AG08395 (cell line): ENCODE results near the gene CLNK.
A peak's percentile ranks its signal among the peaks of the same experiment; 100 is the strongest.

Experiments
- DNase-seq: peaks from one replicate; pipeline ENCODE4 v3.0.0; 2012; ENCODE audit warnings: mixed read lengths, low spot score

The CLNK gene

DNA sequence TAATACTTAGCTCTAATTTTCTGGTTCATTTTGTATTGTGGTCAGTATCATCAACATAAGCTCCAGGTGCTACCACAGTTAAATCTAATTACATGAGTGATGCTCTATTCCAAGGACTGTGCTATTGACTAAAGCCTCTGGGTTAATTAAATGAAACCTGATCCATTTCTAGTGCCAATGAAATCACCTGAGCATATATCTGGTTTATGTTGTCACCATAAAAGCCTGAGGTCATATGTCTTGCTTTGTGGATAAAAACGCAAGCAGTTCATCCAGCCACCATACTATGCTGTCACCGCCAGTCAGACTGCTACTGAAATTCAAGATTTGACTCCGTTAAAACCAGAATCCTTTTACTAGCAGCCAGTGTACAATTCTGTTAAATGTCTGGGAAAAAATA is 163.1 kb downstream of the CLNK start:
- no peak for DNase-seq

DNA sequence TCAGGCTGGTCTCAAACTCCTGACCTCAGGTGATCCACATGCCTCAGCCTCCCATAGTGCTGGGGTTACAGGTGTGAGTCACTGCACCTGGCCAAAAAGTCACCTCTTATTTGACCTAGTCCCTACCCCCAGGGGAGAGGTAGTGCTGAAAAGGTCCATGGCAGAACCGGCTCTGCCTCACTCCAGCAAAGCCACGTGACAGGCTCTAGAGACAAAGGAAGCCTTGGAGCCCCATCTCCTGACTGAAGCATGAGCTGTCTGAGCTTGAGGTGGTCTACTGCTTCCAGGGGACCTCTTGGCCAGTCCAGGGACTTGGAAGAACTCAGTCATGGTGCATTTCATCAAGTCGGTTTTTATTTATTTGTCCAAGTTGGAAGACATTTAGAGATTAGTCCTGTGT is 174.8 kb downstream of the CLNK start:
- DNase-seq: no peak

DNA sequence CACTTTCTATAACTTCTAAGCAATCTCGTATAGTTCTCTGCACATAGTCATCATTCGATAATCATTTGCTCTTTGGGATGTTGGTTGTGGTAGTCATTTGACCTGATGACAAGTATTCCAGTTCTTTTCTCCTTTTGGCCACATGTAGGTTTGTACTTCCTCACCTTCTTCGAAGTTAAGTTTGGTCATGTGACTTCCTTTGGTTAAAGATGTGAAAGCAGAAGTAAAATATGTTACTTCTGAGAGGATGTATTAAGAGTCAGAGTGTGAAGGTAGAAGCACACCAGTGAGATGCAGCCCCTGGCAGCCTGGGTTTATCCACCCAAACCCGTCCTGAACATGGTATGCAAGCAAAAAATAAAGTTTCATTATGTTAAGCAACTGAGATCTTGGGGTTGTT is 178.5 kb downstream of the CLNK start:
- DNase-seq: no peak

DNA sequence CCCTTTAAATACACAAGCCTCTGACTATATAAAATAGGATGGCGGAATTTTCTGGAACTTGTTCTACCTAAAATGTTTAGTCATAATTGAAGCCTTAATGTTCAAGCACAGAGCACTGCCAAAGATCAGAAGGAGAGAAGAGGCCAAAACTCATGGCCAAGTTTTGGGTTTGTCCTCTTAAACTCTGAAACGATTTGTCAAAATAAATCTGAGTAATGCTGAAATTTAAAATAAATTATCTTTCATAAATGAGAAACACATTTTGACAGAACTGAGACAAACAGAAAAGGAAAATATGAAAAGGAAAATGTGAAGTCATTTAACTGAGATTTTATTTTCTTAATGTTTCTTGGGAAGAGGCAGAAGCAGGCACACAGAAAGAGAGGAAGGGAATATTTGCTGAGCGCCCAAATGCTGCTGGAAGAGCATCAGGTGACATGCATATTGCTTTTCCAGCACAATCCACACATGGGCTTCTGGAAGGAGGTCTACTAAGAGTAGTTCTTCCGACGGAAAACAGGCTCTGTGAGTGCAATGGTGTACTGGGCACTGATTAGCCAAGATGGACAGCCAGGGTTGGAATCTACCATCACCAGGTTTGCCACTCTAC is 179.9 kb downstream of the CLNK start:
- no peak for DNase-seq

DNA sequence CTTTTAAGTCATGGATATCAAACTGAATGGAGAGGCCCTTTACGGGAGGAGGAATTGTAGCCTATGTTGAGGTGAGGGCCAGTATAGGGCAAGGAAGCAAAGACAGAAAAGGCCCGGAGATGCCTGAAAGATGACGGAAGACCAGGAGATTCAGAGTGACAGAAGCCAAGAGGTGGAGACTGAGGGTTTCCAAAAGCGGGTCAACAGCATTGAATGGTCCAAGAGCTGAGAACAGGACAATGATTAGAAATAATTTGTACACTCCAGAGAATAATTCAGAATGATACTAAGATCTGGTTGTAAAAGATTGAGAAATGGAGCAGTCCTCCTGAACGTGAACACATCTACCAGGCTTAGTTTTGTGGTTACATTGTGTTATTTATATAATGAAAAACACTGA is 181.9 kb downstream of the CLNK start:
- no peak for DNase-seq

DNA sequence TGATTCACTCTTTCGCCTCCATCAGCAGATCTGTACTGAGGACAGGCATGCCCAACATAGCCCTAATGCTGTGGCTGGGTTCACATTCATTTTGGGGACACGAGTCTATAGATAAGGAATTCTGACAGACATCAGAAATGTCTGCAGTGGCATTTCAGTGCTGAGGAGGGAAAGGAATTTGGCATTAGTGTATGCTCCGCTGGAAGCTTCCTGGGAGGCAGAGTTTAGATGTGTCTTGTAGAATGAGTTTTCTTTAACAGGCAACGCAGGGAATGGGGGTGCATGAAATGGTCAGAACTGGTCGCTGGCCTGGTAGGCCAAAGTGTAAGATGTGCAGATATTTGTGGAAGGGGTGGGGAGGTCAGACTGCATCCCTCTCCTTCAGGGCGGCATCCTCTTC is 183.8 kb downstream of the CLNK start:
- no peak for DNase-seq

DNA sequence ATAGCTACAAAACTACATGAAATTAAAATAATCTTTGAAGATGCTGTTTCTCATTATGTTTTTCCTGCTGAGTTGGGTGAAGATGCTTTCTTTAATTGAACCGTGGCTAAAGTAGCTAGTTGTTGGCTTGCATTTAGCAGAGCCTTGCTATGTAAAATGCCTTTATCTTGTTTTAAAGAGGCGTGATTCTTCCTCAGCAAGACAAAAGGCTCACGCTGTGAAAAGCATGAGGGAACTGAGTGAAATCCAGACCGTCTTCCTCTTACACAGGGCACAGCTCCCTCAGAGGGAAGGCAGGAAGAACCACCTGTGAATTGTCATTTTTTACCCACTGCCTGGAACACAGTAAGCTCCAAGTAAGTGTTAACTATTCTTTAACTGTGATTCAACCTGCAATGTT is 188.4 kb downstream of the CLNK start:
- no peak for DNase-seq

DNA sequence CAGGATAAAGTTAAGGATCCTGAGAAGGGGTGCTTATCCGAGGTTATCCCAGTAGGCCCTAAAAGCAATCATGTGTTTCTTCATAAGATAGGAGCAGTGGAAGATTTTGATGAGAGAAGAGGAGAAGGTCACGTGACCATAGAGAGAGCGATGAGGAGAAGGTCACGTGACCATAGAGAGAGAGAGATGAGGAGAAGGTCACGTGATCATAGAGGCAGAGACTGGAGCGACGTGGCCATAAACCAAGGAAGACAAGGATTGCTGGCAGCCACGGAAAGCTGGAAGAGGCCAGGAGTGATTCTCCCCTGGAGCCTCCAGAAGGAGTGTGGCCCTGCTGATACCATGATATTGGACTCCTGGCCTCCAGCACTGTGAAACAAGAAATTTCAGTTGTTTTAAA is 188.9 kb downstream of the CLNK start:
- DNase-seq: no peak

DNA sequence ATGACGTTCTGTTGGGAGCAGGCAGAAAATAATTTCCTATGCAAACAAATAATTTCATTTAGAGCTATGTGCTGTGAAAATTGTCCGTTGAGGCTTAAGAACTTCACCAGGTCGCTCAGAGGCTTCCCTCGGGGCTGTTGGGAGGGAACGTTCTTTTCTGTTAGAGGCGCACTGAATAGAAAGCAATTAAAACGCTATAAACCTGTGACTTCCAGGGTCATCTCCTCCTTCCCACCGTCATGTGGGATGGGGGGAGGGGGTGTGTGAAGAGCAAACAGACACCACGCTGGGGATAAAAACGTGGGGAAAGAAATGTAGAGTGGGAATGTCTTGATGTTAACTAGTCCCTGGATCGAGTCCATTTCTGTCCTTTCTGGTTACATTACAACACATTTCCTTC is 192.1 kb downstream of the CLNK start:
- no peak for DNase-seq

DNA sequence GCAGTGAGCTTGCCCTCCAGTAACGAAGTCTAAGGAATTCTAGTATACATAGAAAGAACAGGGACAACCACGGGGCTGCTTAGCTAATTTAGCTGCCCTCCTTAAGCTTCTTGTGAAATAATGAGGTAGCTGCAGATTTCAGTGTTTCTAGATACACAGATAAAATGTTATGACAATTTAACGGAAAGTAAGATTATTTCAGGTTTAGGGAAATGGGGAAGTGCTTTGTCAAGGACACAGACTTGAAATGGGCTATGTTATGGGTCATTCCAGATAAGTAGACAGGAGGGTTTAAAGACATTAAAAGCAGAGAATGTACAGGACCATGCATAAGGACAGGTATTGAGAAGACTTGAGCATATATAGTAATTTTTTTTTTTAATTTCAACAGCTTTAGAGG is 193.2 kb downstream of the CLNK start:
- no peak for DNase-seq

DNA sequence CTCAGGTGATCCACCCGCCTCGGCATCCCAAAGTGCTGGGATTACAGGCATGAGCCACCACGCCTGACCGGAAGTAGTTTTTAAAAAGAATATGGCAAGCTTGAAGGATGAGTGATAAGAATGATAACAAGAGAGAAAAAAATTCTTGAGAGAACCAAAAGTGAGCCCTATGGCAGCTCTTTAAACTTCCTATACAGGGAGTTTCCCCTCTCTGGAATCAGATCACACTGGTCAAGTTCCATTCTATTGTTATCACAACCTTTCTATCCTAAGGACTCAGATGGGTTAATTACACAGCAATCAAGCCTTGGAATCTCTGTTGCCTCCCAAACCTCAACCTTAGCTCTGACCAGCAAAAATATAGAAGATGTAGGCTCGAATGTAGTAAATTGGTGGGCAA is 193.6 kb downstream of the CLNK start:
- no peak for DNase-seq

DNA sequence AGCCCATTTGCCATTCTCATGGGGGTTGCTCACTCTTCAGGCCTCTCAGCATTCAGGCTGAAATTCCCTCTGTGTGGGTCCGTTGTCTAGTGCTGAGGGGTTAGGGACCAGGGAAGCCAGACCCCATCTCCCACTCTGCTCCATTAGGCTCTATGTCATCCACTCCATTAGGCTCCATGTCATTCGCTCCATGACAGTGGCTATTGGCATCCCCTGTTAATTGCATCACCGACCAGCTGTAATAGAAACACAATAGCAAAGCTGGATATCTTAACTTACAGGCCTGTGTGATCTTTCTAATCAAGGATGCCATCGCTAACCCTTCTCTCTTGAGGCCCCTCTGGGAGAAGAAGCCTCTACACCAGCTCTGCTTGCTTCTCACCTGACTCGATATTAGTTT is 201.7 kb downstream of the CLNK start:
- no peak for DNase-seq

DNA sequence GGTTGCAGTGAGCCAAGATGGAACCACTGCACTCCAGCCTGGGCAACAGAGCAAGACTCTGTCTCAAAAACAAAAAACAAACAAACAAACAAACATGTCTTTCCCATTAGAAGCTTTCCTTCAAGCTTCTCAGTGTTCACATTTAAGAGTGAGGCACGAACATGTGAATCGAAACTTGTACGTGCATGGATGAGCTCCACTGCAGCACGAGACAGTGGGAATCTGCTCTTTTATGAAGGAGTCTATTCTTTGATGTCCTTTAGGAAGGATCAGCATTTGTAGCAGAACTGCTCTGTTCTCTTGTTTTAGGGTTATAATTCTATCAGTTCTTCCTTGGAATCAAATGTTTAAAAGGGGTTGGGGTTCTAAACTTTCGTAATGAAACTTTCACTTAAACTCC is 204.0 kb downstream of the CLNK start:
- no peak for DNase-seq

DNA sequence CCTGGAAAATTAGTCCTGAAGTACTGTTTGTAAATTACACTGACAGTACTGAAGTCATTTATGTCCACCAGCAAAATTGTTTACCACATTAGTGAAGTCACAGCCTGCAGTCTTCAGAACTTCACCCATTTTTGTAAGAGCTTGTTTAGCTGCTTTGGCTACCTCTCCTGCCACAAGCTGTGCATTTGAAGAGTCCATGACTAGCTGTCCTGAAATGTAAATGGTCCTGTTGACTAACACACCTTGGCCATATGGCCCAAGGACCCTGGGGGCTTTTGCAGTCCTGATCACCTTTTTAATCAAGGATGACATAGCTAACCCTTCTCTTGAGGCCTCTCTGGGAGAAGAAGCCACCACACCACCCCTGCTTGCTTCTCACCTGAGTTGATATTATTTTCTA is 205.9 kb downstream of the CLNK start:
- DNase-seq: no peak

DNA sequence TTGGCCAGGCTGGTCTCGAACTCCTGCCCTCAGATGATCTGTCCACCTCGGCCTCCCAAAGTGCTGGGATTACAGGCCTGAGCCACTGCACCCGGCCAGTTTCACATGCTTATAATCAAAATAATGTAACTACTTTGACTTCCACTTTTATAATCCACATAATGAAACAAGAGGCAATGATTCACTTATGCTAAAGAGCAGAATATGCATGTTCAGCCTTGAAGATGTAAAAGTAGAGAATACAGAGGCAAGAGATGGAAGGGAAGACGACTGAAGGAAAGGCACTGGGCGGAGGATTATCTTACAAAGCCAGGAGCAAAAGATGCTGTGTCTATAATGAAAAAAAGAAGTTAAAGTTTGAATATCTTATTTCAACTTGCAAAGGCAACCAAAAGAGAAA is 214.1 kb downstream of the CLNK start:
- no peak for DNase-seq

DNA sequence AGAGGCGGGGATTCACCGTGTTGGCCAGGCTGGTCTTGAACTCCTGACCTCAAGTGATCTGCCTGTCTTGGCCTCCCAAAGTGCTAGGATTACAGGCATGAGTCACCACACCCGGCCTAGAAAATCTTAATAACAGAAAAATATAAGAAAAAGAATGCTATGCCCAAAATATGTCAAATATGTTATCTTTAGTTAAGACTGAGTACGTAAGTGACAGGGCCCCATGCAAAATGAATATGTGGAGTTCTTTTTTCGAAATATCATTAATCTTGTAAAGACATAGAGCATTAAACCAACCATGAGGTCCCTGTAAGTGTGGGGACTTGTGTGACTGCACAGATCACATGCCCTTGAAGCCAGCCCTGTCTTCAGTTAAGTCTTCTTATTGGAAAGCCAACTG is 218.4 kb downstream of the CLNK start:
- no peak for DNase-seq

DNA sequence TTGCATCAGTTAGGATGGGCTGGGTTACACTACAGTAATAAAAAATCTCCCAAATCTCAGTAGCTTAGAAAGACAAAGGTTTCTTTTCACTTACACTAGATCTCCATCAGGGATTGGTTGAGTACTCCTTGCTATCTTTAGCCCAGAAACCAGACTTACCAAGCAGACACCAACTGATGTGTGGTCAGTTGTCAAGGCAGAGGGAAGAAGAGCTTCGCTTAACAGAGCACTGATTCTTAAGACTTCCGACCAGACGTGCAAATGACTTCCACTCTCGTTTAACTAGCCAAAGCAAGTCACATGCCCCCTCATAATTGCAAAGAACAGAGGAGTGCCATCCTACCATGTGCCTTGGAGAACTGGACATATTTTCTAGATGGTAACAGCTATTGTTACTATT is 221.7 kb downstream of the CLNK start:
- no peak for DNase-seq

DNA sequence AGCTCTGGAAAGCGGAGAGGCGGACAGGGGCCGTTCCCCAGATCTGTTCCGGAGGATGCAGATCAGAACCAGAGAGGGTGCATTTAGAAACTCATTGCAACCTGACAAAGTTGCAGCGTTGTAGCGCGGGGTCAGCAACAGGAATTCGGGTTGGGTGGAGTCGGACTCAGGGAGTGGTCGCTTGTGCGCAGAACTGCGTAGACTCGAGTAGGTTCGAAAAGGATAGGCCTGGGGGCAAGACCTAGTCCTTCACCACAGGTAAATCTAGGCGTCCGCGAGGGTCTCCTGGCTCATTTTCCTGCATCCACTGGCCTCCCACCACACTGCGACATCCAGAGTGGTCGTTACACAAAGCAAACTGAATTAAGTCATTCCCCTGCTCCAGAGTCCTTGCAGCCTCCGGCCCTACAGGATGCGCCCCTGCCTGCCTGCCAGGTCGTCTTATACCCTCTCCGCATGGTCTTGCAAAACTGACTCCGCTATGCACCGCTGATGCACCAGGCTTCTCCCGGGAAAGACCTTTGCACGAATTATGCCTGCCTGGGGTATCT is 222.6 kb downstream of the CLNK start:
- DNase-seq: no peak

DNA sequence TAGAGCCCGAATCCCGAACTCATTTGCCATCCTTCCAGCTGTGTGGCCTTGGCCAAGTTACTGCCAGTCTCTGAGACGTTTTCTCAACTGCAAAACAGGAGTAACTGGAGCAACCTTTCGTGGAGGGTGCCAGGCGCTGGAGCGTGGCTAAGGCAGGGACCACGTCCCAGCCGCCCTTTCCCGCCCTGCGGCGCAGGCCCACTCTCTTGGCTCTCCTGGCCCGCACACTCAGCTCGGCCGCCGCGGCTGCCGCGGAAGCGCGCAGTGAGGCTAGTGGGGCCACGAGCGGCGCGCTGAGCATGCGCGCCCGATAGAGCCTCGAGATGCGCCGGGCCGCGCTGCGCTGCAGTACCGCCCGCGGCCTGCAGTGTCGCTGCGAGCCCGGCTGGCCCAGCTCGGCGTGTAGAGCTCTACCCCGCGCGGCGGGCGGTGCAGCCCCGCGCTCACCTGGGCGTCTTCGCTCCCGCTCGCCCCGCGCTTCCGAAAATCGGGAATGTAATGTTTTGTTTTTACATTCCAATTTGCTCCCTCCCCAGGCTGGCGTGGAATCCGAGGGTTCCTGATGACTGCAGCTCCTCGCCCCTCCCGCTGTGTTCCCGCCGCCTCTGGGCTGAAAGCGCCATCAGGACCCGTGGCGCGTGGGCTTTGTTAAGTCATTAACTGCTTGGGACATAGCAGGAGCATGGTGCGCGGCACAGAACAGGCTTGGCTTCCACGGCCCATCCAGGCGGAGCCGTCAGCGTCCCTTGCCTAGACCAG is 223.3 kb downstream of the CLNK start:
- peak; percentile 69 for DNase-seq

DNA sequence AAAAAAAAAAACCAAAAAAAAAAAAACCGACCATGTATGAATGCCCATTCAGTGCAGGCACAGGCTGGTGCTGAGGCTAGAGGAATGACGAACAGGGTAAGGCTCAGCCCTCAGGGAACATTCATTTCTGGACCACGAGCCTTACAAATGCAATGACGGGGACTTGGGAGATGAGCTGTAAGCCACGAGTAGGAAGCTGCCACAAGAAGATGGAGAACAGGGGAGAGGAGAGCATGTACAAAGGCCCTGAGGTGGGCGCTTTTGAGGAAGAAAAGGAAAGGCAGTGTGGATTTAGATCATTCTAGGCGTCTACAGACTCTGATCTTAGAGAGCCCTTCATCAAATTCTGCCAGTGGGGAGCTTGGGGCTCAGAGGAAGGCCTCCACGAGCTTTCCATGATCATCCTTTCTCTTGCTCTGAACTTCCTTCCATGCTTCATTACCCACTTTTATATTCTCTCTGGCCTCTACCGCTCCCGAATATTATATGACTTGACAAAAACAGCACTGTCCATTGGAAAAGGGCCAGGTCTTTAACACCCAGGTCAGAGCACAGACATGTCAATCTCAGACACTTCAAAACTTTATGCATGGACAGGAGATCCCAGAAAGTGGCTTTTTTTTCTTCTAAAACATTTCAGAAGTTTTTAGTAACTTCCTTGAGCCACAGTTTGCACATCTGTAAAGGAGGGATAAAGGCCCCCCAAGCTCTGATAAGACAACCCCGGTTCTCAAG is 224.1 kb downstream of the CLNK start:
- DNase-seq: no peak

DNA sequence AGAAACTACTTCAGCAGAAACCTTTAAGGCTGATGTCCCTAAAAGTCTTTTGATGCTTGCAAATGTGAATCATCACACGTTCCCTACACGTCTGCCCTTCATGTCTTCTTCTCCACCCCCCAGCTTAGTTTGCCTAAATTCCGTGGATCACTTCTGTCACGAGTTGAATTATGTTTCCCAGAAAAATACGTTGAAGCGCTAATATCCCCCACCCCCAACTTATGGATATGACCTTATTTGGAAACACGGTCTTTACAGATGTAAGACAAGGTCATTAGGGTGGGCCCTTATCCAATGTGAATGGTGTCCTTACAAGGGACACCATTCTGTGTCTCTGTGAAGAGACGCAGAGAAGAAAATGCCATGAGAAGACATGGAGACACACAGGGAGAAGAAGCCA is 225.3 kb downstream of the CLNK start:
- no peak for DNase-seq

DNA sequence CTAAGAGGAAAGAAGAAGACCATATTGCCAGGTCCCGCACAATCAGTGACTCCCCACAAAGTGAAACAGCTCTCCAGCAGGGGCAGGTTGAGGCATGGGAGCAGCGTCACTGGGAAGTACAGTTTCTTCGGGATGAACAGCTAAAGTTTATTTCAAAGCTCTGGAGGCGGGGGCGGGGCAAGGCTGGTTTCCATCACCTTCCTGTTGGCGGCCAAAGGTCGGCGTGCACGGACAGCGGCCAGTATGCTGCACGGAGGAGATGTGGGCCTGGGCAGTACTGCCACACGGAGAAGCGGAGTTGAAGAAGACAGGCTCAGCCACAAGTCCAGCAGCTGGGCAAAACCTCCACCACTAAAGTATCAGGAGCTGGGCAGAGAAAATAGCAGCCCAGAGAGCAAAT is 226.4 kb downstream of the CLNK start:
- DNase-seq: no peak

DNA sequence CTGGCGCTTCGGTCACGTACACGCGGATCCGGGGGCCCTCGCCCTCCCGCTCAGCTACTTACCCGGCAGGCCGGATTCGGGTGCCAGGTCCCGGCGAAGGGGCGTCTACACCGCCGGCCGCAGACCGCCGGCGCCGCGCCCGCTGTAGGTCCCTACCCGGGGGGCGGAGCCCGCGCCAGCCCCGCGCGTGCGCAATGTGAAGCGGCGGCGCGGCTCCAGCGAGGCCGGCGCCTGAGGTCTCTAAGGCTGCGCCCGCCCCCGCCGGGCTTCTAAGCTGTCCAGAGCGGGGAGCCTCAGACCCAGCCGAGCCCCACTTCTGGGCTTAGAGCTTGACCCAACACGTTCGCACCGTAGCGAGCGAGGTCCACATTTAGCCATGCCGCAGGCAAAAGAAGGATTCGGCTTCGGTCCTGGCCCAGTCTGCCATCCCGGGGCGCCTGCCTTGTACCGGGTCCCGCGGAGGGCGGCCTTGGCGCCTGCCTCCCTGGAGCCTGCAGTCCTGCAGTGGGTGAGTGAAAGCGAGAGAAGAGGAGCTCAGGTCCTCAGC is 227.2 kb downstream of the CLNK start, which contains the start of gene ZNF518B:
ZNF518B (minus strand) TSS at position 172 of the 547 bp plus-strand sequence. CDS start 11,098 bp downstream, outside the sequence.
- DNase-seq: peak; percentile 76
